A549 treated with RU486 at 1 μM for 4 hours (cell line): ENCODE measurements around the gene GPR45. TPM values are rescaled to one million over a fixed set of nuclear protein-coding genes. Genes with fewer than 3 reads are reported as not detected.

Experiments used
- total RNA-seq: library from RNA; stranded (reverse); fragments of 200-300 nt; extraction: Qiagen RNA extraction; gene quantifications from 5 replicates; pipeline ENCODE4 v1.2.3, GENCODE V29; 2022; ENCODE audit warnings: low read depth

GPR45 gene
- total RNA-seq, result not detected in 5 replicates

GRCh38 chr2:105241443-105241842 is at the start of gene GPR45:
Gene GPR45 (plus strand): TSS chr2:105241743. CDS start chr2:105241859, 116 bp downstream.

Other genes with a start within 250 kb of the GPR45 start
- 29.4 to 37.1 TPM (median 31.7 TPM) in 5 replicates for gene MRPS9, start 203.7 kb upstream of the GPR45 start, total RNA-seq
- gene TGFBRAP1, start 88.0 kb downstream of the GPR45 start, total RNA-seq, result 14.8 to 17.2 TPM (median 16.9 TPM) in 5 replicates
- 13.8 to 18.7 TPM (median 14.7 TPM) in 5 replicates for gene C2orf49, start 95.8 kb downstream of the GPR45 start, total RNA-seq
- 66.7 to 89.2 TPM (median 79.7 TPM) in 5 replicates for gene FHL2, start 157.3 kb downstream of the GPR45 start, total RNA-seq